HFFc6 (cell line): Measurements from ENCODE around the gene PDZRN3. TPM values are rescaled to one million over a fixed set of nuclear protein-coding genes. Genes with fewer than 3 reads are reported as not detected.

Experiments
- DNase-seq: peaks from one replicate; pipeline ENCODE4 v3.0.0-alpha.2; 2018
- H3K27ac Mint-ChIP-seq: 2 replicates; pipeline ENCODE4 v1.8.0; 2020; ENCODE audit warnings: mild to moderate bottlenecking, mixed read lengths
- H3K27me3 Mint-ChIP-seq: 2 replicates; pipeline ENCODE4 v1.8.0; 2021; ENCODE audit warnings: mild to moderate bottlenecking, moderate library complexity, mixed read lengths; ENCODE audit not compliant: insufficient read depth
- H3K36me3 Mint-ChIP-seq: 2 replicates; pipeline ENCODE4 v1.8.0; 2021; ENCODE audit warnings: low read depth, mixed read lengths
- H3K4me1 Mint-ChIP-seq: 2 replicates; pipeline ENCODE4 v1.8.0; 2020; ENCODE audit warnings: low read depth, mixed read lengths
- H3K4me3 Mint-ChIP-seq: 2 replicates; pipeline ENCODE4 v1.8.0; 2020; ENCODE audit warnings: mild to moderate bottlenecking, moderate library complexity, mixed read lengths
- H3K9me3 Mint-ChIP-seq: 2 replicates; pipeline ENCODE4 v1.8.0; 2020; ENCODE audit warnings: mild to moderate bottlenecking, mixed read lengths
- total RNA-seq, 6 experiments: library from RNA; stranded (reverse); fragmentation: NEBNext Ultra II Directional; extraction: Animal tissue kit (Norgen Biotek cat#: 25700); gene quantifications; 2 replicates in 1 of 6; 3 replicates in 5 of 6; pipeline ENCODE4 v1.2.3, GENCODE V29; 2021
- TF ChIP-seq, protein P1 (sequence below): fragments of 200-600 bp; sonication (generic); IDR thresholded peaks from 2 replicates; pipeline ENCODE4 v1.5.0; 2021; ENCODE audit warnings: antibody characterized with exemption, mild to moderate bottlenecking

PDZRN3 gene
- total RNA-seq, 6 experiments from 2014 or later, result 15.1 to 18.5 (median 16.7) TPM

DNA sequence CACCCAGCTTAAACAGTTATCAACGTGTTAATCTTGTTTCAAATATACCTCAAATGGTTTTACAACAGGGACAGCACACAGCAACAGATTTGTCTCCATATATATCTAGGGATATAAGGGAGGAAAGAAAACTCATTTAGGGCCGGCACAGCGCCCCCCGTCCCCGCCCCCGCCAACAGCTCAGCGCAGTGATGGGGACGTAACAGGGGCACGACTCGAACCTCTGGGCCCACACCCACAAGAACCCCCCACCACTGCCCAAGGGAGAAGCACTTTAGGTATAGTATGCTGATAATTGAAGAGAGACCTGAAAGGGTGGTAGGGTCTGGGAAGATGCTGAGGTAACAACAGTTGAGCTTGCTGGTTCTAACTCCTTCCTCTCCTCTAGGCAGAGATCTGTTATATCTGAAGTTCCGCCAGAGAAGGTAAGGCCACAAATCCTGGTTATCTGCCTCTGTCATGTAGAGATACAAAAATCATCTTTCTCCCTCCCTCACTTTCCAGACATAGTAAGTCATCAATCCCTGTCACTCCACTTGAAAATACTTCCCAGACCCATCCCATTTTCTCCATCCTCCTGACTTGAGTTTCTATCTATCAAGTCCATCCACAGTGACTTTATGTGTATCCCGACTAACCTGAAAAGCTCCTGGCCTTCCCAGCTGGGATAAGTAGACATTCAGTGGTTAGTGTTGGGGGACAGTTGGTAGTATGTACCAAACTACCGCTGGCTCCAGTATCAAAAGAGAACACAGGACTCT is 126.9 kb downstream of the PDZRN3 start:
- no peak for DNase-seq
- no peak overlapping the region for H3K4me3 Mint-ChIP-seq
- no peaks in the 10 kb centered on the region; the same call in 1 of the 2 replicates for H3K36me3 Mint-ChIP-seq
- no peaks in the 10 kb centered on the region; the same call in 1 of the 2 replicates for H3K27me3 Mint-ChIP-seq
- TF ChIP-seq, protein P1, sequence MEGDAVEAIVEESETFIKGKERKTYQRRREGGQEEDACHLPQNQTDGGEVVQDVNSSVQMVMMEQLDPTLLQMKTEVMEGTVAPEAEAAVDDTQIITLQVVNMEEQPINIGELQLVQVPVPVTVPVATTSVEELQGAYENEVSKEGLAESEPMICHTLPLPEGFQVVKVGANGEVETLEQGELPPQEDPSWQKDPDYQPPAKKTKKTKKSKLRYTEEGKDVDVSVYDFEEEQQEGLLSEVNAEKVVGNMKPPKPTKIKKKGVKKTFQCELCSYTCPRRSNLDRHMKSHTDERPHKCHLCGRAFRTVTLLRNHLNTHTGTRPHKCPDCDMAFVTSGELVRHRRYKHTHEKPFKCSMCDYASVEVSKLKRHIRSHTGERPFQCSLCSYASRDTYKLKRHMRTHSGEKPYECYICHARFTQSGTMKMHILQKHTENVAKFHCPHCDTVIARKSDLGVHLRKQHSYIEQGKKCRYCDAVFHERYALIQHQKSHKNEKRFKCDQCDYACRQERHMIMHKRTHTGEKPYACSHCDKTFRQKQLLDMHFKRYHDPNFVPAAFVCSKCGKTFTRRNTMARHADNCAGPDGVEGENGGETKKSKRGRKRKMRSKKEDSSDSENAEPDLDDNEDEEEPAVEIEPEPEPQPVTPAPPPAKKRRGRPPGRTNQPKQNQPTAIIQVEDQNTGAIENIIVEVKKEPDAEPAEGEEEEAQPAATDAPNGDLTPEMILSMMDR, result no peak
- peaks cover 69% of the 10 kb centered on the region for H3K4me1 Mint-ChIP-seq
- H3K27ac Mint-ChIP-seq, result no peak overlapping the region
- no peaks in the 10 kb centered on the region for H3K9me3 Mint-ChIP-seq

DNA sequence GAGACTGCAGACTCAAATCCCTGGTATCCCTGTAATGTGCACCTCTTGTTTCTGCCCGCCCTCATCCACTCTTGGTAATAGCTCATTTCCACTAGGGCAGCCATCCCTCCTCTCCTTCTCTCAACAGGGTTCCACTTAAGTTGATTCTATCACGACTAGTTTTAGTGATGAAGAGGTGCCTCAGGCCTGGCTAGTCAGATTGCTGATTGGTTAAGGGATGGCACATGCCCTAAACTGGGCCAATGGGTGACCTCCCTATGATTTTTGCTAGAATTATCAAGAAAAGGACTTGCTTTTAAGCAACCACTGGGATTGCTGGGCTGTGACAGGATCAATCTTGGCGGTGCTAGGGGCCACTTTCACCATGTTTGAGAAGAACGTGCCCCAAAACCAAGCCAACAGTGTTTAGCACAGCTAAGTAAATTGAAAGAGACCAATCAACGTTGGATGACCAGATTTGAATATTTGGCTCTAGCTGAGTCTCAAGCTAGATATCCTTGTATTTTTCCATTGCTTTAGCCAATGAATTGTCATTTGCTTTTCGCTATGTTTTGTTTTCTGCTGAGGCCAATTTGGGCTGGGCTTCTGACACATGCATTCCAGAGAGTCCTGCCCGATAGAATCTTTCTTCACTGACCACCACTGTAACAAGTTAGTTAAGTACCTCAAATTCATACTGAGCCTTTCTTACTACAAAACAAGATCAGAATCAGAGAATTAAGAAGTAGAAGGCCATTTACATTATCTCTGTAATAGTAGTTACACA is 131.0 kb downstream of the PDZRN3 start:
- no peaks in the 10 kb centered on the region; the same call in 1 of the 2 replicates for H3K36me3 Mint-ChIP-seq
- H3K27me3 Mint-ChIP-seq, result no peaks in the 10 kb centered on the region
- TF ChIP-seq, protein P1, result no peak
- peak overlapping the region; percentile 85 for H3K27ac Mint-ChIP-seq
- peak; percentile 81 for DNase-seq
- no peaks in the 10 kb centered on the region for H3K9me3 Mint-ChIP-seq
- peaks cover 66% of the 10 kb centered on the region for H3K4me1 Mint-ChIP-seq
- peak overlapping the region; percentile 56 for H3K4me3 Mint-ChIP-seq

DNA sequence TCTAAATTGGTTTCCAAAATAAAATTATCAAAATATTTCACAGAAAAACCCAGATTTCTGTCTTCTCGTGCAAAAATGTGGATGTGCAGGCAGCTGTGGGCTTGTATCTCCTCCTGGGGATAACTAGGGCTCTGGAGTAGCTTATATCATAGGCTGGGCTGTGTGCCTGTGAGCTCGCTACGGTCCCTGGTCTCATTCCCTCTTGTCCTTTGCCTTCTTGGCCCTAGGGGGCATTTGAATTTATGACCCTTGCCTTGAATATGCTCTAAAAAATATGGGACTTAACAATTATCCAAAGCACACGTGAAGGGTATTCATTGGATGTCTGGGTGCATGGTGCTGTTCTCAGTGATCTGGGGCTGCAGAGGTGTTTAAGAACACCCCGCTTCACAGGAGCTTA is 132.6 kb downstream of the PDZRN3 start:
- TF ChIP-seq, protein P1, result 0 out of 2 replicates have a peak, but pooled peaks have one; percentile 8
- no peaks in the 10 kb centered on the region for H3K27me3 Mint-ChIP-seq
- peaks cover 66% of the 10 kb centered on the region for H3K4me1 Mint-ChIP-seq
- DNase-seq, result no peak
- H3K36me3 Mint-ChIP-seq, result no peaks in the 10 kb centered on the region; the same call in 1 of the 2 replicates
- no peaks in the 10 kb centered on the region for H3K9me3 Mint-ChIP-seq
- no peak overlapping the region for H3K4me3 Mint-ChIP-seq
- H3K27ac Mint-ChIP-seq, result peak overlapping the region; percentile 56

DNA sequence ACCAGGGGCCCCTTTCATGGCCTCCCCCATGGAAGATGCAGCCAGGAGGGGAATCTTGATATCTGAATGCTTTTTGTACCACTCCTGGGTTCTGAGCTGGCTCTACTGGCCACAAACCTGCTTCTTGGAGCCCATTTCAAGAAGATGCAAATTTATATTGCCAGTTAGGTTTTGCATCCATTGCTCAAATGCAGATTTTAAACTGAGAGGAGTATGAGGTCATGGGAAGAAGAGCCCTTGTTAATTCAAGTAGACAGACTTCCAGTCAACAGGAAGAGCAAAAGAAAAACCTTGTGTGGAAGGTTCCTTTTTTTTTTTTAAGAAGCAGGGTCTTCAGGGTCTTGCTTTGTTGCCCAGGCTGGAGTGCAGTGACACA is 133.5 kb downstream of the PDZRN3 start:
- no peak for DNase-seq
- Mint-ChIP-seq H3K9me3 (no peaks in the 10 kb centered on the region), H3K4me3 (peak overlapping the region; percentile 44), H3K4me1 (peaks cover 68% of the 10 kb centered on the region), H3K27me3 (no peaks in the 10 kb centered on the region), H3K36me3 (no peaks in the 10 kb centered on the region; the same call in 1 of the 2 replicates), H3K27ac (peak overlapping the region; percentile 84)
- TF ChIP-seq, protein P1, result no peak

DNA sequence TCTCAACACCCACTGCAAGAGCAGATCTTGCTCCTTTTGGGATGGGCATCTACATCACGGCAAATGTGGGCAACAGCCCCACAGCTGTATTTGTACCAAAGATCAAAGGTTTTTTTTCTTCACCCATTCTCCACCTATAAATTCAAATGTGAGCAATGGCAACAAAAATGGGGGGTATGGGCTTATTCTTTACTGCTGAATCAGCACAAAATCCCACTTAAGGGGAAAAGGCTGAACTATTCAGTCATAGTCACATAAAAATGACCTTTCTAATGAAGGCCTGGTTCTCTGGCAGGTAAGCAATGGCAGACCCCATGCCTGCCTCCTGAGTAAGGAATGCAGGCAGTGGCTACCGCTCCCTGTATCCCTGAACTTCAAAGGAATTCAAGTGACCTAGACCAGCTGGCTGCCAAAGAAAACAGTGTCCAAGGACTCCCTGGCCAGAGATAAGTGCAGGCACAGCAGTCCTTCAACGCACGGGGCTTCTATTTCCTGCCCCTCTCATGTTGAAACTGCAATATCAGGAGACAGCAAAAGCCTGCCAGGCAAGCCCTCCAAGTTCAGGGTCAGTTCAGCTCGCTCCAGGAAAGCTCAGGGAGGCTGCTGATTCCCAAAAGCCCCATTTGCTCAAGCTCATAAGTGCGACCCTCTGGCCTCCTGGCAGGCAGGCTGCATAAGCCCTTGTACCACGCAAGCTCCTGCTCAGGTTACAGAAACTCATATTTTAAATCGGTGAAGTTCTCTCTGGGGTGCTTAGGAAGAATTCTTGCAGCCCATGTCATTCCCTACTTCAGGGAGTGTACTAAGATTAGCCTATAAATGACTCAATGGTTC is 134.1 kb downstream of the PDZRN3 start:
- H3K4me1 Mint-ChIP-seq, result peaks cover 71% of the 10 kb centered on the region
- H3K27ac Mint-ChIP-seq, result peak overlapping the region; percentile 84
- DNase-seq, result peak; percentile 26
- peak overlapping the region; percentile 44 for H3K4me3 Mint-ChIP-seq
- no peaks in the 10 kb centered on the region for H3K9me3 Mint-ChIP-seq
- no peaks in the 10 kb centered on the region for H3K27me3 Mint-ChIP-seq
- TF ChIP-seq, protein P1, result no peak
- no peaks in the 10 kb centered on the region; the same call in 1 of the 2 replicates for H3K36me3 Mint-ChIP-seq
